Activated CD8-positive, alpha-beta memory T cell treated with anti-CD3 and anti-CD28 coated beads for 1 hour (primary cell): ENCODE results near the gene IQCE.
"Not testable (repeated sequence)": the region's sequence is repeated elsewhere in the genome, so short reads cannot be mapped to it uniquely, and the experiment has no call there.

ENCODE experiments used
- DNase-seq, 2 donors: peaks; one replicate each; pipeline ENCODE4 v3.0.0-alpha.2; 2020; ENCODE audit warnings: low read depth in 1 of 2; ENCODE audit errors: extremely low read depth in 1 of 2

Gene IQCE

DNA sequence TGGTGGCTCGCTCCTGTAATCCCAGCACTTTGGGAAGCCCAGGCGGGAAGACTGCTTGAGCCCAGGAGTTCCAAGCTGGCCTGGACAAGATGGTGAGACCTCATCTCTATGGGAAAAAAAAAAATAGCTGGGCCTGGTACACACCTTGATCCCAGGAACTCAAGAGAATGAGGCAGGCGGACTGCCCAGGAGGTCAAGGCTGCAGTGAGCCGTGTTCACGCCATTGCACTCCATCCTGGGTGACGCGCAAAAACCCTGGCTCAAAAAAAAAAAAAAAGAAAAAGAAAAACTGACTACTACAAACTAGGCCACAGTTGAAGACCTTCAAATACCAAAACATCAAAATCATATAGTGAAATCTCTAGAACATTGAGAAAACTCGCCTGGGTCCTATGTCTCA is 7.4 kb upstream of the IQCE start:
- DNase-seq = no peak

DNA sequence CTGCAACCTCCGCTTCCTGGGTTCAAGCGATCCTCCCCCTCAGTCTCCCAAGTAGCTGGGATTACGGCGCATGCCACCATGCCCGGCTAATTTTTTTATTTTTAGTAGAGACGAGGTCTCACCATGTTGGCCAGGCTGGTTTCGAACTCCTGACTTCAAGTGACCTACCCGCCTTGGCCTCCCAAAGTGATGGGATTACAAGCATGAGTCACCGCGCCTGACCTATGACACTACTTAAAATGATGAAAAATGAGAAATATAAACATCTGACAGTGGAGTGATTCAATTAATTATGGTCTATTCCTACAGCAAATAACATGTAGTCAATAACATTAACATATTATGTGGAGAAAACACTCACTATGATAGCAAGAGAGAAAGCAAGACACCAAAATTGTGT is 5.7 kb upstream of the IQCE start:
- DNase-seq = no peak

DNA sequence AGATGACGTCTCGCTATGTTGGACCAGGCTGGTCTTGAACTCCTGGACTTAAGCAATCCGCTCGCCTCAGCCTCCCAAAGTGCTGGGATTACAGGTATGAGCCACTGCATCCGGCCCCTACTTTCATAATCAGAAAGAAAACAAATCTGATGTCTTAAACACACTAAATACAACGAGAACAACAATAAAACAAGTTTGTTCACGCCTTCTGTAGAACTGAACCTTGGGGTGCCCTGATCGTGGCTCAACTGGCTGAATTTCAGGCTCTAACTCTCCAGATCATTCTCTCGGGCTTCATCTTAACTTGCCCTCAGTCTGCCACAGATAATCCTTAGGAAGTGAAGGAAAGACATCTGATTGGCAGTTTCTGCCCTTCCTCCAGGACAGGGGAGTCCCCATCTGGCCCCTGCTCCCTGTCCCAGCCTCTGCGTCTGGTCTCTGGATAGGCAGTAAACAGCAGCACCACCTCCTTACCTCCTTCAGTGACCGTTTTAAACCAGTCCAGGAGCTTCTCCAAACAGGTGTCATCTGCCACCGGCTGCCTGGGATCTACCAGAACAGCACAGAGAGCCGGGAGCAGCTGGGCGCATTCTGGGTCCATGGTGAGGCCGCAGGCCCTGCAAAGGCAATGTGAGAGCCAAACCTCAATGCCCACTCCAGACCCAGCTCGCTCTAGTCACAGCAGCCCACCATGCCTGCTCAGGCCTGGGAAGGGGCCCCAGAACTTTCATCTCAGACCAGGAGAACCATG is 4.8 kb upstream of the IQCE start:
- DNase-seq = no peak

DNA sequence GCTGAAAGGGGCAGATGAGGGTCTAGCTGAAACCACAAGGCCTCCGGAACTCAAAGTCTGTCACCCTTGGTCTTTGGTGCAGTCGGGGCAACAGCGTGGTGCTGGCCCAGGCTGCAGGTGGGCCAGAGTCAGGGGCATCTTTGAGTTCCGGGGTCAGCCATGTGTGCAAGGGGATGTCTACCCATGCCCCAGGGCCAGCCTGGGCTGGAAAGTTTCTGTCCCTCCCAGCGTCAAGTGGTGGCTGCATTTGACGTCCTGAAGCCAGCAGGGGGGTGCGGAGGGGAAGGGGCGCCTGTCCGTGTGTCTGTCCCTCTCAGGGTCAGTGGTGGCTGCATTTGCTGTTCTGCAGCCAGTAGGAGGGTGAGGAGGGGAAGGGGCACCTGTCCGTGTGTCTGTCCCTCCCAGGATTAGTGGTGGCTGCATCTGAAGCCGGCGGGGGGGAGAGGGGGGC is 4.1 kb upstream of the IQCE start:
- no peak for DNase-seq

DNA sequence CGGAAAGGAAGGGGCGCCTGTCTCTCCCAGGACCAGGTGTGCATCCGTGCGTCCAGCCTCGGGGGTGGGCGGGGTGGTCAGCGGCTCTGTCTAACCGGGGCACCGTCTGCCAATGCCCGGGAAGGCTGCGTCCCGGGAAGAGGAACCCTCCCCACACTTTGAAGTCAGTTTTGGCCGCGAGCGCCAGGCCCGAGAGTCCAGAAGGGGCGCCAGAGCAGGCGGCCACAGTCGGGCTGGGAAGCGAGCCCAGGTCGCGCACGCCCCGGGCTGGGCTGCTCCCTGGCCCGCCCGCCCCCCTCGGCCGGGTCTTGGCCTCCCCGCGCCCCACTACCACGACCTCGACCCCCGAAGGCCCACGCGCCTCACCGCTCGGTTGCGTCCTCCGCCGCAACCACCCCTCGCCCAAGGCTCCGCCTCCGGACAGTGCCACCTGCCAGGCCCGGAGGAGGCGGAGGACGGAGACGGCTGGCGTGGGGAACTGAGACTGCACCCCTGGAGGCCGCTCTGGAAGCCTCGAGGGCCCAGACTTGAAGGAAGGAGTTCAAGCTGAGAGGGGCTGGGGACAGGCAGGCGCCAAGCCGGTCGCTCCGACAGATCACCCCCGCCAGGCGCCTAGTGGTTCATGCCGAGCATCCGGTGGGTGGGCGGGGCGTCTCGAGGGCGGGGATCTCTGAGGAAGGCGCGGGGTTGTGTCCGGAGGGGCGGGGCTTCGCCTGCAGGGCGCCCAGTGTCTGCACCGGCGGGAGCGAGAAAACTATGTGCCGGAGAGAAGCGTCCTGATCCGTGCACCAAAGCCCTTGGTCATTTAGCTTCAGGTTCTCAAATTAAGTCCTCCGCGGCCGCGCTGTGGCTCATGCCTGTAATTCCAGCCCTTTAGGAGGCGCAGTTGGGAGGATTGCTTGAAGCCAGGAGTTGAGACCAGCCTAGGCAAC is 3.4 kb upstream of the IQCE start, which contains the start of gene BRAT1:
Gene BRAT1 (minus strand): TSS at position 404 of the 932 bp plus-strand sequence. CDS start 1,093 bp downstream, outside the sequence.
- peak; percentile 91 to 96 for DNase-seq

DNA sequence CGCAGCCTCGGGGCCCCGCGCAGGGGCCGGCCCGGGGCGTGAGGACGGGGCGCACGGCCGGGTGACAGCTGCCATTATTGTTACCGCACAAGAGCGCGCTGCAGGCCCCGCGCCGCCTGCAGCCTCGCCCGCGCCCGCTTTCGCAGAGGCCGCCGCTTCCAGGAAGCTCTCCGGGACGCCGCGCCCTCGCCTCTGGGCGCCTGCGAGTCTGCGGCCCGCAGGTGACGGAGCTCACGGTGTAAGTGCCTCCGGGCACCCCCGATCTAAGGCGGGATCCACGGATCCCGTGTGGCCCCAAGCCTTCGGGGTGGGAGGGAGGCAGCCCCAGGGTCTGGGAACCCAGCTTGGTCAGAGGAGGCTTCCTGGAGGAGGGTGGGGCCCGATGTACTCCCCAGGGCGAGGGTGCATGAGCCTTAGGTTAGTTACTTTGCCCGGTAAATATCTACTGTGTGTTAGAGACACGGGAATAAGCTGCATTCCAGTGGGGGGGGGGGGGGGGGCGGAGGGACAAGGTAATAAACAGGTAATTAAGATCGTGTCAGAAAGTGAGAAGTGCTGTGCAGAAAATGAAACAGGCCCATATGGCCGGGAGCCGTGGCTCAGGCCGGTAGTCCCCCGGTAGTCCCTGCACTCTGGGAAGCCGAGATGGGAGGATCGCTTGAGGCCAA is 638 bp downstream of the IQCE start:
- no peak for DNase-seq

DNA sequence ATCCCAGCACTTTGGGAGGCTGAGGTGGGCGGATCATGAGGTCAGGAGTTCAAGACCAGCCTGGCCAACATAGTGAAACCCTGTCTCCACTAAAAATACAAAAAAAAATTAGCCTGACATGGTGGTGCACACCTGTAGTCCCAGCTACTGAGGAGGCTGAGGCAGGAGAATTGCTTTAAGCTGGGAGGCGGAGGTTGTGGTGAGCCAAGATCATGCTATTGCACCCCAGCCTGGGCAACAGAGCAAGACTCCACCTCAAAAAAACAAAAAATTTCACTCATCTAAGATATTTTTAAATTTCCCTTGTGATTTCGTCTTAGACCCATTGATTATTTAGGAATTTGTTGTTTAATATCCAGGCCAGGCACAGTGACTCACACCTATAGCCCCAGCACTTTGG is 5.2 kb downstream of the IQCE start:
- DNase-seq = not testable (repeated sequence)

DNA sequence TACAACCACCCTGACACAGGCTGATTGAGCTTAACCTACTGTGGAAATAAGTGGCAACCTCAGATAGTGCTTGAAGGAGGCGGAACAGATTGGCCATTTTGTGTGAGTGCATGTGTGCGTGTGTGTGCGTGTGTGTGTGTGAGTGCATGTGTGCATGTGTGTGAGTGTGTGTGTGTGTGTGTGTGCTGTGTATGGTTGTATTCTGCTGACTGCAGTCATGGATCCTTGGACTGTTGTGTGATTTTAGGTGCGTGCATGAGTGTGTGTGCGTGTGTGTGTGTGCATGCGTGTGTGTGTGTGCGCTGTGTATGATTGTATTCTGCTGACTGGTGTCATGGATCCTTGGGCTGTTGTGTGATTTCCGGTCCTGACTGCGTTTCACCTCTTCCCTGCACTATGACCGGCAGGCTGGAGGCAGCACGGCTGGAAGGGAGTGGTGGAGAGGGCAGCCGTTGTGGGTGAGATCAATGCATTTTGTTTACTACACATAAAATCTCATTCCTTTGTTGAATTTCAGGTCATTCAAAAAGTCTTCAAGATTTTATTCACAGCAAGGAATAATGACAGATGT is 6.3 kb downstream of the IQCE start:
- DNase-seq = no peak

DNA sequence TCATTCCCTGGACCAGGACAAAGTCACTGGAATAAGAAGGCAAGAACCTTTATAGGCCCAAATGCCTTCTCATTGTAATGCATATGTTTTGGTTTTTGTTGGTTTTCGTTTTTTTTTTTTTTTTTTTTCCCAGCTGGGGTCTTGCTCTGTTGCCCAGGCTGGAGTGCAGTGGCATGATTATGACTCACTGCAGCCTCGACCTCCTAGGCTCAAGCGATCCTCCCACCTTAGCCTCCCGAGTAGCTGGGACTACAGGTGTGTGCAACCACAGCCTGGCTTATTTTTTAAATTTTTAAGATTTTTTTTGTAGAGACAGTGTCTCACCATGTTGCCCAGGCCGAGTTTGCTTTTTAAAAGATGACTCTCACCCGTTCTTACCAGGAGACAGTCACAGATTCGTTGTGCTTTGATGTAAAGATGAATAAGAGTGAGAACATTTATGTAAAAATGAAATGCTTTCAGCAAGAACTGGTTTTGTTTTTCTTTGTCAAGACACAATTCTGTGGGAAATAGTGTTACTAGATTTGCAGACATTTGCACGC is 7.6 kb downstream of the IQCE start:
- no peak for DNase-seq

DNA sequence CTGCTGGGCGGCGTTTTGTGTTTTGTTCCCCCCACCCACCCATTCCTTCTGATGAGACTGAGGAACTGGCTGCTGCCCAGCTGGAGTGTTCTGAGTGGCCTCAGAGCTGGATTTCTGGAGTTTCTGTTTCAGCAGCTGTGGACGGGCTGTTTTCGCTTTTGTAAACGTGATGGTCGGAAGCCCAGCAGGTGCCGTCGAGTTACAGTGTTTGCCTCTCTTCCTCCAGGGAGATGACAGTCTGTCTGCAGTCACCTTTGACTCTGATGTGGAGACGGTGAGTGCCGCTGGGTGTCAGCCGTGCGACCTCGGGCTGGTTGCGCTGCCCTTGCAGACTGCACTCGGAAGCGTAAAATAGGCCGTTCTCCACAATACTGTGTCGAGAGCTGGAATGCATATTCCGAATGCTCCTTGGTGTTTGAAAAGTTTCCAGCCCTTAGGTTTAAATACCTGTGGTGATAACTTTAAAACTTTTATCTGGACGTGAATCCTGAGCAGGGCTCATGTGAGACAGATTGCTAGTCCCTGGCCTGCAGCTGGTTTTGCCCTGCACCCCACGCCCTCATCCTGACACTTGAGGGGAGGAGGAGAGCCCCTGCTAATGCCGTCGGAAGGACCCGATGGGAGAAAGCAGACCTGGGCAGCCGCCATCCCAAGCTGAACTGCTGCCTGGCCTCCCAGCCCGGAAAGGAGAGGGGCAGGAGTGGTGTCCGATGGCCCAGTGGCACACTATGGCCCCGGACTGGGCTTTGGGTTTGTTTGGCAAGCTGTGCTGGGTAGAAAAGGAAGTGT is 8.3 kb downstream of the IQCE start:
- DNase-seq = no peak

DNA sequence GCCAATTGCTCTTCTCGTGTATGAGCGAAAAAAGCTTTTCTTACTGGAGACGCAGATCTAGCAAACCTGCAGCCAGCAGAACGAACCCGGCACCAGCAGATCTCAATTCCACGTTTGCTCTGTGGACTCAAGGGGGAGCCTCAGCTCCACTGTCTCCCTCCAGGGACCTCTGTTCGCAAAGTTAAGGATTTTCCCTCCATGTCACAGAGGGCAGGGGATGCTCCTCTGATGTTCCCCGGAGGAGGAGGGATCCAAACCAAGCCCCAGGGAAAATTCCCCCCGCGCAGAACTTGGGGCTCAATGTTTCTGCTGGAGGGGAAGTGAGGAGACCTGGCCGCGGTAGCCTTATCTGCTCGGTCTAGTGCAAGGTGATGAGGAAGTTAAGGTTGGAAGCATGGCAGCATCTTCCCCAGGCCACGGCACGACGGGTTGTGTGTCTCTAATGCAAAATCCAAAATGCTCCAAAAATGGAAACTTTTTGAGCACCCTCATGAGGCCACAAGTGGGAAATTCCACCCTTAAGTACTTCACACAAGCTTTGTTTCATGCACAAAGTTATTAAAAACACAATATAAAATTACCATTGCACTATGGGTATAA is 9.0 kb downstream of the IQCE start:
- DNase-seq = no peak

DNA sequence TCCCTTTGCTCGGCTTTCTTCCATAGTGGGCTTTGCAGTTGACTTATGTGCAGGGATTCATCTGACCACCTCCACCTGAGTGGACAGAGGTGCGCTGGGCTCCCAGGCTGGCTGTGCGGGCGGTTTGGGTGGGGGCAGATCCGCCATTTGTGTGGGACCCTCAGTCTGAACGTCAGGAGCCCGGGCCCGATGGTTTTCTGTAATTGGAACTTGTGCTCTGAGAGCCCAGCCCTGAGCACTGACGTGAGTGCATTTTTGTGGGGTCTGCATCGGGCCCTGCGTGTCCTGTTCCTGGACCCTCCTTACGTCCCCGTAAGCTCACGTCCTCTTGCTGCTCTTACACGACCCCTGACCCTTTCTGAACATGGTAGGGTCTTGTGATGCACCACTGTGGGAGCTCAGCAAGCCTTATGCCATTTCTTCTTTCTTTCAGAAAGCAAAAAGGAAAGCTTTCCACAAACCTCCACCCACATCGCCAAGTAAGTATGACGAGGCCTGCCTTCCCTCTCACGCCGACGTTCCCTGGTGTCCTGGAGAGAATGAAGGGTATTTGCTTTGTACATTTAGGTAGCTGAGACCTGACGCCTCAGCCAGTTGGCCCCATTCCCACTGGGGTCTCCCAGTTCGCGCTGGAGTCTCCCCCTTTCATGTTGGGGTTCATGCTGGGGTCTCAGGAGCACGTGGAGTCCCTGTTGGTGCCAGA is 9.9 kb downstream of the IQCE start:
- DNase-seq = no peak

DNA sequence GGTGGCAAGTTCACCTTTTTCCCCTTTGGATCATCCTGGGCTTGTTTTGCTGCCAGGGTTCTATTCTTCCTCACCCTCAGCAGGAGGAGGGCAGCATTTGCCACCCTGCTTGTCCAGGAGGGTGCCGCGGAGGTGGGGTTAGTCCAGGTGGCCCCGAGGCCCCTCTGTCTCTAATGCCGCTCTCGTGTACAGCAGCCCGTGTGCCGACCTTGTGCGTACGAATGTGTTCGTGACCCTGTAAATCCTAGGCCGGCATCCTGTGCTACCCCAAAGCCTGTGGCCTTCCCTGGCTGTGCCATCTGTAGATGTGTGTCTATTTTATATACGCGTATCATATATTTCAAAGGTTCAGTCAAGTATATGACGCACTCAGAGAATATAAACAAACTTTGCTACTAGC is 10.6 kb downstream of the IQCE start:
- DNase-seq = no peak

DNA sequence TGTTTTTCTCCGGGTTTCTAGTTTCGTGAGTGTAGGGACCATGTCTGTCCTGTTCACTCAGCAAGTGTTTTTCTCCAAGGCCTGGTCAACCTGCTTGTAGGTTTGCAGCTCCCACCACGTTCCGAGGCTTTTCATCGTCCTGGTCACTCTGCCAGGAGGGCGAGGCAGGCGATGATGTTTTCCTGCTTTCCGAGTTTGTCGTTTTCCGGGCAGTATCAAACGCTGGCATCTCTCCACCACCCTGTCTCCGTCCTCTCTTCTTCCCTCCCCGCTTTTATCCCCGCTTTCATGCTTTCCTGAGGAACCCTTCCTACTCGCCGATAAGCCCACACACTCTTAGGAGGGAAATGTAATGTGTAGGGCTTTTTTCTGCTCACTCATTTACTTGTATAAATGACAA is 11.2 kb downstream of the IQCE start:
- no peak for DNase-seq

DNA sequence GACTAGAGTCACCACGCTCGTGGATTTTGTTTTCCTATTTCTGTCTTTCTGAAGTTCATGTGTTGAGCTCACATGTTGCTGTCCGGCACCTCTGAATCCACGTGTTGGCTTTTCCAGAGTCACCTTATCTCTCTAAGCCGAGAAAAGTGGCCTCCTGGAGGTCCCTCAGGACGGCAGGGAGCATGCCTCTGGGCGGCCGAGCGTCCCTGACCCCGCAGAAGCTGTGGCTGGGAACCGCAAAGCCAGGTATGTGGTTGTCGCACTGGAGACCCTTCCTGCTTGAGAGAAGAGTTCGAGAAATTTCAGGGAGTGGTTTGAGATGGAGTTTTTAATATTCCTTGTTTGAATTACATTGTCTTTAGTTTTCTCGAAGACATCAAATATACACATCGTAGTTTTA is 12.6 kb downstream of the IQCE start:
- no peak for DNase-seq

DNA sequence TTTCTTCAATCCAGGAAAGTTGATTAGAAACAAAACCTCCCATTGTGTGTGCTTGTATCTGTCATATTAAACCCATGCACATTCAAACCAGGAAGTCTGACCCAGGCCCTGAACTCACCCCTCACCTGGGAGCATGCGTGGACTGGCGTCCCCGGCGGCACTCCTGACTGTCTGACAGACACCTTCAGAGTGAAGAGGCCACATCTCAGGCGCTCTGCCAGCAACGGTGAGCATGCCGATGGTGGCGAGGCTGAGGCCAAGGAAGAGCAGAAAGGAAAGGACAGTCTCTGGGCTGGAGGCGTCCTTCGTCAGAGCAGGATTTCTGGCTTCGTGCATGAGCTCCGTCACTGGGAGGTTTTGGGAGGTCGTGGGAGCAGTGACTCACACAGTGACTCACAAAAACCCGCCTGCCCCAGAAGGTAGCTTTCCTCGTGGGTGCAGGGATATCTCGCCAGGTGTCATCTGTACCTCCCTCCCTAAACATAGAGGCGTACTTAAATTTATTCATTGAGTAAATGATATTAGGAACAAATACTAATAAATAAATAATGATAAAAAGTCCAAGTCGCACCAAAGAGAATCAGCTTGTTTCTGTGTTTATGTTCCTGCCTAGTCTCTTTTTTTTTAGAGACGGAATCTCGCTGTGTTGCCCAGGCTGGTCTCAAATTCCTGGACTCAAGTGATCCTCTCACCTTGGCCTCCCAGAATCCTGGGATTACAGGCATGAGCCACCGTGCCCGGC is 13.5 kb downstream of the IQCE start:
- DNase-seq = no peak

DNA sequence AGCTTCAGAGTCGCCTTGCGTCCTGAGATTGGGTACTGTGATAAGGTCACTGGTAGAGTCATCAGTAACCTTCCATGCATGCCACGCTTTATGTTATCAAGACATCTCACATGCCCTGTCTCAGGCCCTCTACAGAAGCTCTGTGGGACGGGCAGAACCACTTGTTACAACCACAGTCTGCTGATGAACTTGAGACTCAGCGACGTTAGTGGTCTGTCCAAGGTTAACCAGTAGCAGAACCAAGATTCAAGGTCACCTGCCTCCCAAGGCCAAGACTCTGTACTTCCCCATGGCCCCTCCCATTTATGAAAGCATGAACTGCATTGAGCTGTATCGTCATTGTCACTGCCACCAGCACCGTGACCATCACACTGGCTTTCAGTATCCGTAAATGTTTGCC is 15.0 kb downstream of the IQCE start:
- no peak for DNase-seq

DNA sequence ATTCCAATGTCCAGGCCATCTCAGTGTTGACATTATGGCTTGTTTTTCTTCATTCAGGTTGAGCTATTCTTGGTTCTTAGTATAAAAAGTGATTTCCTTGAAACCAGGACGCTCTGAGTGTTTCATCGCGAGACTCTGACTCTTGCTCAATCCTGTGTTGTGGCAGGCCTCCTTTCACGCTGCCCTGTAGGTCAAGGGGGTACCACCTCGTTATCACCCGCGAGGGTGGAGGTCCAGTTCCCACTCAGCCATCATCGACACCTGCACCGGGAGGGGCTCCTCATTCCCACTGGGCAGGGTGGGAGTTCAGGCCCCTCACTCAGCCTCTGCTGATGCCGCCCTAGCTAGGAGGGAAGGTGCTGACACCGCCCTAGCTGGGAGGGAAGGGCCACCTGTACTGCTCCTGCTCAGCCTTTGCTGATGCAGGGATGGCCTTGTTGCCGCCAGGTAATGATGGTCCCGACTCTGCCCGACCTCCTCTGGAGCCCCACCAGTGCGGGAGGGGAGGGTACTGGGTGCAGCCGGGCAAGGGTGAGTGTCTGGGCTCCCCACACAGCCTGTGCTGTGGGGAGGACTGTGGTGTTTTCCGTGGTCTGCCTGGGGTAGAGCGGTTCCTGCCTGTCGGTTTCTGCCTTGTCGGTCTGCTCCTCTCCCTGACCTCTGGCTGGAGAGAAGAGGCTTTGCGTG is 16.4 kb downstream of the IQCE start:
- DNase-seq = no peak
